Sigmoid colon (tissue), 7 donors: ENCODE data around the gene IFNGR2. TPM values are rescaled to one million over a fixed set of nuclear protein-coding genes. Genes with fewer than 3 reads are reported as not detected.
A peak's percentile ranks its signal among the peaks of the same experiment; 100 is the strongest.

ENCODE experiments used
- DNase-seq: peaks from one replicate; pipeline ENCODE4 v3.0.0-alpha.2; 2019
- H3K27ac ChIP-seq, 4 donors: fragments of 200-600 bp; sonication (generic); one replicate each; pipeline ENCODE4 v1.5.1; 2016 to 2019; ENCODE audit warnings: mild to moderate bottlenecking in 1 of 4
- H3K27me3 ChIP-seq, 3 donors: fragments of 200-600 bp; sonication (generic); one replicate each; pipeline ENCODE4 v1.5.1; 2019; ENCODE audit warnings: mild to moderate bottlenecking in 1 of 3
- H3K36me3 ChIP-seq, 4 donors: fragments of 200-600 bp; sonication (generic); one replicate each; pipeline ENCODE4 v1.5.1; 2016 to 2019
- H3K4me1 ChIP-seq, 4 donors: fragments of 200-600 bp; sonication (generic); one replicate each; pipeline ENCODE4 v1.5.1; 2017 to 2019
- H3K4me3 ChIP-seq, 4 donors: fragments of 200-600 bp; sonication (generic); one replicate each; pipeline ENCODE4 v1.5.1; 2017 to 2019; ENCODE audit warnings: mild to moderate bottlenecking in 2 of 4, moderate library complexity in 1 of 4
- H3K9me3 ChIP-seq, 4 donors: fragments of 200-600 bp in 3 of 4; sonication (generic) in 3 of 4; one replicate each; pipeline versions ENCODE4 v1.5.1 to v1.6.1; 2013 to 2019
- EP300 ChIP-seq, 4 donors: sonication (generic); formaldehyde crosslinking; IDR thresholded peaks; one replicate each; pipeline ENCODE4 v1.6.1; 2017; ENCODE audit warnings: antibody characterized with exemption in 4 of 4
- POLR2A ChIP-seq, 2 donors: fragments of 450-650 bp; IDR thresholded peaks; one replicate each; pipeline ENCODE4 v1.6.1; 2016; ENCODE audit warnings: antibody characterized with exemption in 2 of 2, mild to moderate bottlenecking in 2 of 2, moderate library complexity in 2 of 2
- POLR2AphosphoS5 ChIP-seq, 4 donors: sonication (generic); formaldehyde crosslinking; IDR thresholded peaks; one replicate each; pipeline ENCODE4 v1.6.1; 2017; ENCODE audit warnings: antibody characterized with exemption in 4 of 4
- WGBS, 2 donors: extraction: QIAGEN DNeasy Blood & Tissue Kit; methylation state at CpG; one replicate each; pipeline ENCODE4 v1.1.7; 2013; 5-methylcytosine and 5-hydroxymethylcytosine counted together
- intact Hi-C: fragments of 100-400 bp; cut with DNase I; formaldehyde crosslinking; loops from one replicate; pipeline ENCODE4 v1.15.1; 2023
- polyA plus RNA-seq, 3 donors: library from polyadenylated mRNA; stranded (reverse); fragments of 200-250 nt; gene quantifications; one replicate each; pipeline ENCODE4 v1.2.3, GENCODE V29; 2013
- total RNA-seq, 4 donors: library from RNA; depleted of rRNA; stranded (reverse); fragments of >200 nt; gene quantifications; one replicate each; pipeline ENCODE4 v1.1.0, GENCODE V29; 2016
- TF ChIP-seq, protein P1 (sequence below), 4 experiments: fragments of 450-650 bp in 3 of 4; fragments of 200-600 bp in 1 of 4; IDR thresholded peaks; one replicate each; pipeline ENCODE4 v1.5.1; 2016 to 2019; ENCODE audit warnings: antibody characterized with exemption in 4 of 4, mild to moderate bottlenecking in 3 of 4, moderate library complexity in 2 of 4
- donor health status: healthy with polysubstance abuse.
- donor health status: Bipolar disorder and iron deficiency.
- donor health status: healthy.

The IFNGR2 gene
- total and polyA plus RNA-seq, 7 donors = 34.9 to 178 (median 65.8) TPM

DNA sequence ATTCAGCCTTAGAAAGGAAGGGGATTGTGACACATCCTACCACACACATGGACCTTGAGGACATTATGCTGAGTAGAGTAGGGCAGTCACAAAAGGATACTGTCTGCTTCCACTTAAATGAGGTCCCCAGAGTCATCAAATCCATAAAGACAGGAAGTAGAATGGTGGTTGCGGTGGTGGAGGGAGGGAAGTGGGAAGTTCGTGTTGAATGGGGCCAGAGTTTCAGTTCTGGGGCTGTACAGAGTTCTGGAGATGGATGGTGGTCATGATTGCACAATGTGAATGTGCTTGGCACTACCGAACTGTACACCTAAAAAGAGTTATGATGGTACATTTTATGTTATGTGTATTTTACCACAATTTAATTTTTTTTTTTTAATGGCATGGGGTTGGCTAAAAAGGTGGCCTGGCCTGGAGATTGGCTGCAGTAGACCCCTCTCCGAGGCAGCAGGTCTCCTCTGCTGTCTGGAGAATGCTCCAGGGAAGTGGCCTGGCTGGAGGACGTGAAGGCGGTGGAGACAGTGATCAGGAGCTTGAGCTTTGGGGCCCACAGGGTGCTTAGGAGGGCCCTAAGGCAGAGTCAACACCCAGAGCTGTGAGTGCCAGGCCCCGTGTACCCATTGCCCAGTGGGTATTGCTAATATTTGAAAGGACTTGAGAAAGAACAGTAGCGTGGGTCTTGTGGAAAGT lies 30.4 kb downstream of the IFNGR2 start:
- WGBS, 2 donors = 86 to 87% methylated on average over 8 of the region's 8 CpGs
- TF ChIP-seq EP300 (IDR thresholded peaks at IDR 0.05) = no peak
- no peak for TF ChIP-seq POLR2A (IDR thresholded peaks at IDR 0.05)
- TF ChIP-seq, protein P1, sequence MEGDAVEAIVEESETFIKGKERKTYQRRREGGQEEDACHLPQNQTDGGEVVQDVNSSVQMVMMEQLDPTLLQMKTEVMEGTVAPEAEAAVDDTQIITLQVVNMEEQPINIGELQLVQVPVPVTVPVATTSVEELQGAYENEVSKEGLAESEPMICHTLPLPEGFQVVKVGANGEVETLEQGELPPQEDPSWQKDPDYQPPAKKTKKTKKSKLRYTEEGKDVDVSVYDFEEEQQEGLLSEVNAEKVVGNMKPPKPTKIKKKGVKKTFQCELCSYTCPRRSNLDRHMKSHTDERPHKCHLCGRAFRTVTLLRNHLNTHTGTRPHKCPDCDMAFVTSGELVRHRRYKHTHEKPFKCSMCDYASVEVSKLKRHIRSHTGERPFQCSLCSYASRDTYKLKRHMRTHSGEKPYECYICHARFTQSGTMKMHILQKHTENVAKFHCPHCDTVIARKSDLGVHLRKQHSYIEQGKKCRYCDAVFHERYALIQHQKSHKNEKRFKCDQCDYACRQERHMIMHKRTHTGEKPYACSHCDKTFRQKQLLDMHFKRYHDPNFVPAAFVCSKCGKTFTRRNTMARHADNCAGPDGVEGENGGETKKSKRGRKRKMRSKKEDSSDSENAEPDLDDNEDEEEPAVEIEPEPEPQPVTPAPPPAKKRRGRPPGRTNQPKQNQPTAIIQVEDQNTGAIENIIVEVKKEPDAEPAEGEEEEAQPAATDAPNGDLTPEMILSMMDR (IDR thresholded peaks at IDR 0.05) = no peak
- TF ChIP-seq POLR2AphosphoS5 (IDR thresholded peaks at IDR 0.05) = no peak

GRCh38 chr21:33434770-33435360 lies 31.7 kb downstream of the IFNGR2 start:
- Histone ChIP-seq H3K27ac (peak overlapping the region; percentile 70 to 83 (median 80)), H3K4me3 (no peak overlapping the region), H3K9me3 (no peaks in the 10 kb centered on the region), H3K36me3 (peaks cover 20 to 85% (median 46%) of the 10 kb centered on the region in 4 donors), H3K4me1 (peaks cover 0 to 24% (median 24%) of the 10 kb centered on the region in 4 donors), H3K27me3 (no peaks in the 10 kb centered on the region)
- TF ChIP-seq POLR2AphosphoS5 (IDR thresholded peaks at IDR 0.05) (peak; percentile 41 to 83 (median 62)), POLR2A (IDR thresholded peaks at IDR 0.05) (no peak), EP300 (IDR thresholded peaks at IDR 0.05) (peak in 1 of 4 donors; percentile 13)
- TF ChIP-seq, protein P1 (IDR thresholded peaks at IDR 0.05) = no peak
- no peak for DNase-seq
- WGBS, 2 donors = 77 to 85% methylated on average over 5 of the region's 5 CpGs
- intact Hi-C loops = loop anchor here (5.0 kb wide), 1 partner anchor 33 kb away; the partner anchor contains the start of gene IFNGR2

More for the DNA sequence above, 30.4 kb downstream of the IFNGR2 start:
- Histone ChIP-seq H3K27me3 (no peaks in the 10 kb centered on the region), H3K9me3 (no peaks in the 10 kb centered on the region), H3K36me3 (peaks cover 20 to 91% (median 44%) of the 10 kb centered on the region in 4 donors), H3K27ac (peak overlapping the region; percentile 70 to 83 (median 80)), H3K4me1 (peaks cover 0 to 36% (median 33%) of the 10 kb centered on the region in 4 donors), H3K4me3 (no peak overlapping the region)
- intact Hi-C loops = no loop called here
- DNase-seq = no peak

DNA sequence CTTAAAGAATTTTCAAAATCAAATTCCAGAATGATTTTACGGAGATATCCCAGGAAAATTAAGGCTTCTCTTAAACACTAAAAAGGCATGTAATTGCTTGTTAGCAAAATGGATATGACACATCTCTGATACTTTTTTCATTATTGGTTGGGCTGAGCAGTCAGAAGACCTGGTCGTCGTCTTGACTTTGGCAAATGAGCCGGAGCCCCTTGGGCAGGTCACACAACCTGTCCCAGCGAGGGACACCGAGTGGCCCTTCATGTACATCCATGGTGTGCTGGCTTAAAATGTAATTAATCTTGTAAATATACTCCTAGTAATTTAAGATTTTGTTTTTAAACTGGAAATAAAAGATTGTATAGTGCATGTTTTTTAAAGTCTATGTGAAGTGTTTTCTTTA lies 33.9 kb downstream of the IFNGR2 start:
- no peak overlapping the region for H3K4me3 ChIP-seq
- peaks cover 16 to 63% (median 34%) of the 10 kb centered on the region in 4 donors for H3K36me3 ChIP-seq
- H3K27me3 ChIP-seq = no peaks in the 10 kb centered on the region
- H3K9me3 ChIP-seq = no peaks in the 10 kb centered on the region
- intact Hi-C loops = loop anchor here (5.0 kb wide), 1 partner anchor 35 kb away; the partner anchor contains the start of gene IFNGR2
- H3K4me1 ChIP-seq = peaks cover 0 to 24% (median 23%) of the 10 kb centered on the region in 4 donors
- no peak for DNase-seq
- TF ChIP-seq, protein P1 (IDR thresholded peaks at IDR 0.05) = no peak
- TF ChIP-seq EP300 (IDR thresholded peaks at IDR 0.05) (no peak), POLR2A (IDR thresholded peaks at IDR 0.05) (no peak), POLR2AphosphoS5 (IDR thresholded peaks at IDR 0.05) (no peak)
- H3K27ac ChIP-seq = no peak overlapping the region
- 82 to 87% methylated on average over 6 of the region's 6 CpGs for WGBS, 2 donors

DNA sequence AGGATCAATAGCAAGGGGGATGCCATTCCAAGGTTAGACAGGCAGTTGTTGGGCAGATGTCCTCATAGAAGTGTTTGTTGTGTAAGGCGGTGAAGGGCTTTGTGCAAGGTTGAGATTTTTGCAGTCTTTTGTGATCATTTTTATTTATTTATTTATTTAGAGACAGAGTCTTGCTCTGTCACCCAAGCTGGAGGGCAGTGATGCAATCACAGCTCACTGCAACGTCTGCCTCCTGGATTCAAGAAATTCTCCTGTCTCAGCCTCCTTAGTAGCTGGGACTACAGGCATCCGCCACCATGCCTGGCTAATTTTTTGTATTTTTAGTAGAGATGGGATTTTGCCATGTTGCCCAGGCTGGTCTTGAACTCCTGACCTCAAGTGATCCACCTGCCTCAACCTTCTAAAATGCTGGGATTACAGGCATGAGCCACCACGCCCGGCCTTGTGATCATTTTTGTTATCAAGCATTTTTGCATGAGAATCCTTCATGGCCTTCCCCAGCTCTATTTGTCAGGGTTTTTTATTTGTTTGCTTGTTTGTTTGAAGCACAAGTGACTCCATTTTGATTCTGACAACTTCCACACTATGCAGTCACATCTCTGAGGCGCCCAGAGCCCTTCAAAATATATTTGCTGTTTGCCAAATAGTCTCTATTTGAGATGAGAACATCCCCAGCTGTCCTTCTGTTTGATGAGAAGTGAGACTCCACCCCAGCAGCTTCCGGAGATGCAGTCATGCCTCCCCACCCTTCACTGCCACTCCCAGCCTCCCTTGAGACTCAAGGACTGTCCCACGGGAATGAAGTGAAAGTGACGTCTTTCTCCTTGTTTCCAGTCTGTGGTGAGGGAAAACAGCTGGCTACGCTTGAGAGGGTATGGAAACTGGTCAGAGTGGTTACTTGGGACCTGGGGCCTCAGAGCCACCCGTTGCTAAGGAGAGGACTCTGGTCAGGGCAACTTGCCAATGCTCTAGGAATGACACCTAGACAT lies 38.6 kb downstream of the IFNGR2 start:
- peak in 2 of 4 donors; percentile 21 to 30 for TF ChIP-seq POLR2AphosphoS5 (IDR thresholded peaks at IDR 0.05)
- TF ChIP-seq, protein P1 (IDR thresholded peaks at IDR 0.05) = no peak
- peaks cover 7 to 27% (median 12%) of the 10 kb centered on the region in 4 donors for H3K36me3 ChIP-seq
- no peak for DNase-seq
- no peaks in the 10 kb centered on the region for H3K9me3 ChIP-seq
- intact Hi-C loops = loop anchor here (10.0 kb wide), 1 partner anchor 117 kb away; the partner anchor contains the start of gene IFNAR1
- no peaks in the 10 kb centered on the region for H3K27me3 ChIP-seq
- no peak overlapping the region for H3K4me3 ChIP-seq
- peaks cover 0 to 15% (median 7%) of the 10 kb centered on the region in 4 donors for H3K4me1 ChIP-seq
- WGBS, 2 donors = 46 to 59% methylated on average over 11 of the region's 11 CpGs
- peak overlapping the region in 3 of 4 donors; percentile 39 to 47 (median 45) for H3K27ac ChIP-seq
